ENCODE results near the gene FBXW7. TPM values are rescaled to one million over a fixed set of nuclear protein-coding genes. Genes with fewer than 3 reads are reported as not detected.

Gene FBXW7
- total RNA-seq, 1 donor from 2014 or later = 47.2 TPM

DNA sequence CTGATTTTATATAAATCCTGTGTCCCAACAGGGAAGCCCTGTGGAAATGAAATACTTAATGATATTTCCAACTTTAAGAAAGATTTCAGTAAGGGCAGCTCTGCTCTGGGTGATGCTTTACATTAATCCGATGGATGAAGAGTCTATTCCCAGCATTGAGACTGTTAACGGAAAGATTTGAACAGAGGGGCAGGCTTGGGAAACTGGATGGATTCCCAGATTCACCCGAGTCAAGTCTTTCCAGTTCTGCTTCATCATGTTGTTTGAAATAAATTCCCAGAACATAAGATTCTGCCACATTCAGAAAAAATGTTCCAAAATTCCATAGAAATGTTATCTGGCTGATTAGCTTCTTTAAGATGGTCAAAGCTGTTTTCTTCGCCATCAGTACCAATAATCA lies 246.0 kb downstream of the FBXW7 start:
- ATAC-seq = no peak
- H3K4me1 ChIP-seq = no peaks in the 10 kb centered on the region
- no peak overlapping the region for H3K27ac ChIP-seq
- H3K9me3 ChIP-seq = no peaks in the 10 kb centered on the region
- no peaks in the 10 kb centered on the region for H3K27me3 ChIP-seq
- intact Hi-C loops (cut with DNase I) = no loop called here
- TF ChIP-seq, protein P1, sequence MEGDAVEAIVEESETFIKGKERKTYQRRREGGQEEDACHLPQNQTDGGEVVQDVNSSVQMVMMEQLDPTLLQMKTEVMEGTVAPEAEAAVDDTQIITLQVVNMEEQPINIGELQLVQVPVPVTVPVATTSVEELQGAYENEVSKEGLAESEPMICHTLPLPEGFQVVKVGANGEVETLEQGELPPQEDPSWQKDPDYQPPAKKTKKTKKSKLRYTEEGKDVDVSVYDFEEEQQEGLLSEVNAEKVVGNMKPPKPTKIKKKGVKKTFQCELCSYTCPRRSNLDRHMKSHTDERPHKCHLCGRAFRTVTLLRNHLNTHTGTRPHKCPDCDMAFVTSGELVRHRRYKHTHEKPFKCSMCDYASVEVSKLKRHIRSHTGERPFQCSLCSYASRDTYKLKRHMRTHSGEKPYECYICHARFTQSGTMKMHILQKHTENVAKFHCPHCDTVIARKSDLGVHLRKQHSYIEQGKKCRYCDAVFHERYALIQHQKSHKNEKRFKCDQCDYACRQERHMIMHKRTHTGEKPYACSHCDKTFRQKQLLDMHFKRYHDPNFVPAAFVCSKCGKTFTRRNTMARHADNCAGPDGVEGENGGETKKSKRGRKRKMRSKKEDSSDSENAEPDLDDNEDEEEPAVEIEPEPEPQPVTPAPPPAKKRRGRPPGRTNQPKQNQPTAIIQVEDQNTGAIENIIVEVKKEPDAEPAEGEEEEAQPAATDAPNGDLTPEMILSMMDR (IDR thresholded peaks at IDR 0.05) = no peak
- DNase-seq = no peak
- no peak overlapping the region for H3K4me3 ChIP-seq
- H3K36me3 ChIP-seq = no peaks in the 10 kb centered on the region

DNA sequence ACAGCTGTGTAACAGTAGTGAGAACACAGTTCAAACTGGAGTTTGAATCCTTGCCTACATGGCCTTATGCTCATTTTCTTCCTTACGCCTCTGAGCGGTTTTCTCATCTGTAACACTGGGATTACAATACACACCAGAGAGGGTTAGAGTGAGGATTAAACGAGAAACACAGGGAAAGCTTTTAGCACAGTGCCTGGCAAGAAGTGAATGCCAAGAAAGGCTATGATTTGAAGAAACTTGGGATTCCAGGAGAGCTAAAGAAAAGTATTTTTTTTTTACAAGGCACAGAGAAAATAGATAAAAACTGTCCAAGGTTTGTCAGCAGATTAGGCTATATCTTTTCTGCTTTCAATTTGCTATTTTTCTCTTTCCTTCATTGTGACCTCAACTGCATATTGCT lies 246.4 kb downstream of the FBXW7 start:
- Histone ChIP-seq H3K9me3 (no peaks in the 10 kb centered on the region), H3K36me3 (no peaks in the 10 kb centered on the region), H3K27me3 (no peaks in the 10 kb centered on the region), H3K4me1 (no peaks in the 10 kb centered on the region), H3K27ac (no peak overlapping the region), H3K4me3 (no peak overlapping the region)
- TF ChIP-seq, protein P1 (IDR thresholded peaks at IDR 0.05) = no peak
- intact Hi-C loops (cut with DNase I) = no loop called here
- DNase-seq (no peak), ATAC-seq (no peak)

- intact Hi-C loops (cut with DNase I) = no loop called here
- TF ChIP-seq, protein P1 (IDR thresholded peaks at IDR 0.05) = no peak
- Histone ChIP-seq H3K4me3 (no peak overlapping the region), H3K36me3 (no peaks in the 10 kb centered on the region), H3K4me1 (no peaks in the 10 kb centered on the region), H3K9me3 (no peaks in the 10 kb centered on the region), H3K27me3 (no peaks in the 10 kb centered on the region), H3K27ac (no peak overlapping the region)
- DNase-seq (no peak), ATAC-seq (no peak)
These were observed 252.0 kb downstream of the FBXW7 start for GRCh38 chr4:152283801-152284470.

GRCh38 chr4:152281822-152282221 lies 254.1 kb downstream of the FBXW7 start:
- no peak overlapping the region for H3K4me3 ChIP-seq
- no peaks in the 10 kb centered on the region for H3K36me3 ChIP-seq
- ATAC-seq (no peak), DNase-seq (no peak)
- TF ChIP-seq, protein P1 (IDR thresholded peaks at IDR 0.05) = no peak
- intact Hi-C loops (cut with DNase I) = no loop called here
- no peaks in the 10 kb centered on the region for H3K4me1 ChIP-seq
- no peak overlapping the region for H3K27ac ChIP-seq
- no peaks in the 10 kb centered on the region for H3K27me3 ChIP-seq
- no peaks in the 10 kb centered on the region for H3K9me3 ChIP-seq

- H3K4me3 ChIP-seq = no peak overlapping the region
- intact Hi-C loops (cut with DNase I) = no loop called here
- ATAC-seq (no peak), DNase-seq (no peak)
- H3K36me3 ChIP-seq = no peaks in the 10 kb centered on the region
- H3K9me3 ChIP-seq = no peaks in the 10 kb centered on the region
- no peak overlapping the region for H3K27ac ChIP-seq
- H3K27me3 ChIP-seq = no peaks in the 10 kb centered on the region
- no peaks in the 10 kb centered on the region for H3K4me1 ChIP-seq
- TF ChIP-seq, protein P1 (IDR thresholded peaks at IDR 0.05) = no peak
These were observed 254.7 kb downstream of the FBXW7 start for GRCh38 chr4:152281211-152281610.

GRCh38 chr4:152279234-152279566 lies 256.7 kb downstream of the FBXW7 start:
- ATAC-seq = no peak
- TF ChIP-seq, protein P1 (IDR thresholded peaks at IDR 0.05) = no peak

More at GRCh38 chr4:152279234-152279566, 256.7 kb downstream of the FBXW7 start:
- intact Hi-C loops (cut with DNase I) = no loop called here
- H3K27ac ChIP-seq = no peak overlapping the region
- H3K36me3 ChIP-seq = no peaks in the 10 kb centered on the region
- DNase-seq = no peak
- no peaks in the 10 kb centered on the region for H3K27me3 ChIP-seq
- no peaks in the 10 kb centered on the region for H3K4me1 ChIP-seq
- H3K4me3 ChIP-seq = no peak overlapping the region
- no peaks in the 10 kb centered on the region for H3K9me3 ChIP-seq

Data from upper lobe of right lung (tissue), 1 donor.